GM12874 (cell line): ENCODE data around the gene ZNF544.

Source experiments
- CTCF ChIP-seq: IDR thresholded peaks from 2 replicates; pipeline ENCODE4 v1.5.1; 2011; ENCODE audit warnings: low read depth, mild to moderate bottlenecking, control low read depth, low read length, moderate library complexity; ENCODE audit not compliant: insufficient read depth

The ZNF544 gene

DNA sequence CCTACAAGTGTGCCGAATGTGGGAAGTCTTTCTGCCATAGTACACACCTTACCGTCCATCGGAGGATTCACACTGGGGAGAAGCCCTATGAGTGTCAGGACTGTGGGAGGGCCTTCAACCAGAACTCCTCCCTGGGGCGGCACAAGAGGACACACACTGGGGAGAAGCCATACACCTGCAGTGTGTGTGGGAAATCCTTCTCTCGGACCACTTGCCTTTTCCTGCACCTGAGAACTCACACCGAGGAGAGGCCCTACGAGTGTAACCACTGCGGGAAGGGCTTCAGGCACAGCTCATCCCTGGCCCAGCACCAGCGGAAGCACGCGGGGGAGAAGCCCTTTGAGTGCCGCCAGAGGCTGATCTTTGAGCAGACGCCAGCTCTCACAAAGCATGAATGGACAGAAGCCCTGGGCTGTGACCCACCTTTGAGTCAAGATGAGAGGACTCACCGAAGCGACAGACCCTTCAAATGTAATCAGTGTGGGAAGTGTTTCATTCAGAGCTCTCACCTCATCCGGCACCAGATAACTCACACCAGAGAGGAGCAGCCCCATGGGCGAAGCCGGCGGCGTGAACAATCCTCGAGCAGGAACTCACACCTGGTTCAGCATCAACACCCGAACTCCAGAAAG lies 66.1 kb downstream of the ZNF544 start:
- no peak for TF ChIP-seq CTCF

DNA sequence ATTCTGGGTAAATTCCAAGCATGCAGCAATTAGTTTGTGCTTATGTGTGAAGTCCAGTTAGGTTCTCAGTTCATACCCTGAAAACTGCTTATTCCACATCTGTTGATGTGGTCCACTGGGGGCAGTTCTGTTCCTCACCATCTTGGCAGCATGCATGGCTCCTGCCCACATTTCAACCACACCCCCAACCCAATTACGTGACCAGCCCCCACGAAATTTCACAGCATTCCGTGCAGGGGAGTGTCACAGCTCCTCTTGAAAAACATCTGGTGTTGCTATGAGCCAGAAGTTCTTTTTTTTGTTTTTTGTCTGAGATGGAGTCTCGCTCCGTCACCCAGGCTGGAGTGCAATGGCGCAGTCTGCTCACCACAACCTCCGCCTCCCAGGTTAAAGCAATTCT lies 67.4 kb downstream of the ZNF544 start:
- TF ChIP-seq CTCF: no peak

DNA sequence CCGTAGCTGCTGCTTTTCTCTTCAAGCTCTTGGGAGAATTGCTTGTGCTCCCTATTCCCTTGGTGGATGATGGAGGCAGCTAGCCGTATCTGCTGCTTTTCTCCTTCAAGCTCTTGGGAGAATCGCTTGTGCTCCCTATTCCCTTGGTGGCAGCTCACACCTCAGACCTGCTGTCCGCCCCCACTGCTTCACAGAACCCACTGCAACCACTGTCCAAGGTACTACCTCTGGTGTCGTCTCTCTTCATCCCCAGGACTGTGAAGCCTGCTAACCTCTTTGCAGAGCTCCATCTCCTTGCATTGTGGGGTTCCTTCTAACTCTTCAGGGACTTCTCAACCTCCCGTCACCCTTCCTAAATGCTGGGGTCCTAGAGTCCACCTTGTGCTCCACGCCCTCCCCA lies 71.9 kb downstream of the ZNF544 start:
- TF ChIP-seq CTCF: no peak

DNA sequence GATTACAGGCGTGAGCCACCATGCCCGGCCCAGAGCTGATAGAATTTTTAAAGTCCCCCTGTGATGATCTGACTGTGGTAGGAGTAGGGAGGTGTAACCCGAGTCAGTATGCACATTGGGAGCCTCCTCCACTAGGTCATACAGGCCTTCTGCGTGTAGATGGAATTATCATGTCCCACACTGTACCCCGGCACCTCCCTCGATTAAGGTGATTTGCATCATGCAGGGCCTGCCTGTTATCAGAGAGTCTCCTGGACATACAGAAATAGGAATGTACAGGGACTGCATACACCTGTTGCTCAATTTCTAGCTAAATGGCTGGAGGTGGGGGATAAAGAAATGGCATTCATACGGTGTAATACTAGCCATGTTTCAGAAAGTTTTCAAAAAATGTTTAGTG lies 75.5 kb downstream of the ZNF544 start:
- no peak for TF ChIP-seq CTCF

GRCh38 chr19:58304748-58305064 lies 76.0 kb downstream of the ZNF544 start:
- TF ChIP-seq CTCF: no peak

DNA sequence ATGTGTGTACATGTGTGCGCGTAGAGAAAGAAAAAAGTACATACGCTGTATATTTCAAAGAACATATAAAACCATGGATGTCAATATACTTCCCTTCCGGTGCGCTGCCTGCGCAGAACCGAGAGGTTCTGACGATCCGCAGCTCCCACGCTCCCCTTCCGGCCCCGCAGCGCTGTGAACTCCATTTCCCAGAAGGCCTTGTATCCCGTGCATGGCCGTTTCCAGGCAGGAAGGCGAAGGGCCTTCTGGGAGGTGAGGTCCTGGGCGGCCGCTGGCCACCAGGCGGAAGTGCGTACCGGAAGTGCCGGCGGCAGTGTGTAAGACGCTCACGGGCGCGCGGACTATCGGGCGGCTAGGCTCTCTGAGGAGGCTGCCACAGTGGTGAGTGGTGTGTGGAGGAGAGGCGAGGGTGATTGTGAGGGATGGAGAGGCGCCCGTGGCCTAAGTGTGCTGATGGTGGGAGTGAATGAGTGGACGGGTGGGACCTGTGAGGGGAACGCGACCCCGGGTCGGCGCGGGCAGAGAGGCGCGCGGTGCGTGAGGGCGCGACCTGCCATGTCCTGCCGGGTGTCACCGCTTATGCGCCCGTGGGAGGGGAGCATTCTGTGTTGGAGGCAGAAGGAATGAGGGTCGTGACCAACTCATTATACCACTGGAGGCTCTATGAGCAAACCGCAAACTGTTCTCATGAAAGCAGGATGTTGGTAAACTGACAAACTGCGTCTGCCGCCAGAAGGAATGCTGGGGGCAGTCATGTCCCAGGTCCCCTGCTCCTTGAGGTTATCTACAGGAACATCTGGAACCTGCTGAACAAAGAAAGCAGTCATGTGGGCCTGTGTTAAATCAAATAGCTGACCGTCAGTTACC lies 76.6 kb downstream of the ZNF544 start, which contains the start of gene ERVK3-1:
Gene ERVK3-1 (plus strand): TSS at position 313 of the 867 bp plus-strand sequence. CDS start 6,792 bp downstream, outside the sequence.
- TF ChIP-seq CTCF: no peak

DNA sequence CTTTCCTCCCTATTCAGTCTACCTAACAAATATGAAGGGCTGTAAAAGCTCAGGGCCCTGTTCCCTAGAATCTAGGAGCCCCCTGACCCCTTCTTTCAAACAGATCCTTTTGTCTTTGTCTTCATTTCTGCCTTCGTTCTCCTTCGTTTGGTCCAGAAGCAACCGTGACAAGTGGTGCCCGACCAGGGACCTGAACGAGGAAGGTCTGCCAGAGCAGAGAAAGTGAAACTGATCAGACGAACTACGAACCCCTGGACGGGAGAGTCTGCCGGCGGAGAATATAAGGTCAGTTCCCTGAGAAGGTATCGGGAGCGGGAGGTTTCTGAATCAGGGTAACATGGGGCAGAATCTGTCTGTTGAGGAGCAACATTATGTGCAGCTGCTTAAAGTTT lies 77.2 kb downstream of the ZNF544 start:
- TF ChIP-seq CTCF: no peak
